GM20431 (cell line): Measurements from ENCODE around the gene RTN4.

ENCODE experiments used
- in situ Hi-C: fragments of 300-500 bp; cut with MseI, MboI; formaldehyde crosslinking; loops from one replicate; pipeline ENCODE4 v1.15.0; 2020; ENCODE audit warnings: low sequenced_read_pairs; ENCODE audit not compliant: unreplicated experiment

Gene RTN4

DNA sequence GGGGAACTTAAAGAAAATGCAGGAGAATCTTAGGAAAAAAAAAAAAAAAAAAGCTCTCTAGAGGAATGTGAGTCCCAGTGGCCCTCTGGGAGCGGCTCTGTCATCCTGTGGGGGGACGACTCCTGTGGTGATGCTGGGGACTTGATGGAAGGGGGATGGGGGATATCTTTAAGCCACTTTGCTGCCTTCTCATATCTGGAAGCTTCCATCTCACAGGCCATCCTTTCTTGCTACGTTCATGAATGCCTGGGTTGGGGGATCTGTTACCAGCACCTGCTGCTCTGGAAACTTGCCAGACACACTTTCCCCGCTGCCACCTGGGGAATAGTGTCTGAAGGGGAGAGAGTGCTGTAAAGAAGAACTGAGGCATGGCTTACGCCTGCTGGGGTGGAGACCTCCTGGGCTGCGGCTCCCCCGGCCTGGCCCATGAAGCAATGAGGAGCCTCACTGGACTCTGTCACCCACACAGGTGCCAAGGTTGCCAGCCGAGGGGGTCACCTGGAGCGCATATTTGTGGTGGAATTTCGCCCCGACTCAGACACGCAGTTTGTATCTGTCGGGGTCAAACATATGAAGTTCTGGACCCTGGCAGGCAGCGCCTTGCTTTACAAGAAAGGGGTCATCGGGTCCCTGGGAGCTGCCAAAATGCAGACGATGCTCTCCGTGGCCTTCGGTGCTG, 92.8 kb downstream of the RTN4 start:
- in situ Hi-C loops: no loop called here

- in situ Hi-C loops: no loop called here
Observed at GRCh38 chr2:54956111-54956627, 94.1 kb downstream of the RTN4 start.

- in situ Hi-C loops: no loop called here
Observed at GRCh38 chr2:54955358-54956110, 94.7 kb downstream of the RTN4 start.

DNA sequence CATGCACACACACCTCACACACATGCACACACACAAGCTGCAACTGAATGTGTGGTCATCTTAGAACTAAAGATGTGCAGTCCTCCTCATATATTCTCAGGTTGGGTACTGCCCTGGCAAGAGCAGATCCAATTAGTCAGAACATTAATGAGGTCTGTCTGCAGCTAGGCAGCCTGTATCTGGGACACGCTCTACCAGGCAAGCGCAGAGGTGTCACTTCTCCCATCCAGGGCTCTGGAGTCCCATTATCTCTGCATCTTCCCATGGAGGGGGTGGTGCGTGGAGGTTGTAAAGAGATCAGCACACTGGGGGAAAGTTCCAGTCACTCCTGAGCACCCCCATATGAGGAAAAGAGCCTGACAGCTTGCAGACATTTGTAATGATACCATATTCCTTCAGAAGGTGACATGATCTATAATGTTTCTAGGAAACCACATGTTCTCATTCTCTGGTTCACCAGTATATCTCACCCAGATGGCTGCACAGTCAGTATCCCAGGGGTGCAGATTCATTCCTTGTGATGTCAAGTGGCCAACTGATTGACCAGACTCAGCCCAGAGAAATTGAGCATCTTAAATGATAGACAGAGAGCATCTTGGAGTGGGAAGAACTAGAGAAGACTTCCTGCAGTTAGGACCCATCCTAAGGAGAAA, 95.4 kb downstream of the RTN4 start:
- in situ Hi-C loops: no loop called here

DNA sequence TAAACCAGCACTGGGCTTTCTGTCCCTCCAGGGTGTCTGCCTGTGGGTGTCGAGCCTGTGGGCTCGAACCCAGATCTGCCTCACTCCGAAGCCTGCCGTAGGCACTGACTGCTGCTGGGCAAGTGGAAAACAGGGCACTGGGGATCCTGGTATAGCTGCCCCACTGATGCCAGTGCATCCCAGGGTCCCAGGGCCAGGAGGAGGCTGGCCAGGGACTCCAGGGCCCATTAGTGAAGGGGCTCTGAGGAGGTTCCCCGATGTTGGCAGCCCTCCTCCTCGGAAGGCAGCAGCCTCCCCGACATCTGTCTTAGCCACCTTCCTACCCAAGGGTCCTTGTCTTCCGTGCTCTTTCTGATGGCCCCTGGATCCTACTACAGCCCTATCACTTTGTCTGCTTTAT, 96.1 kb downstream of the RTN4 start:
- in situ Hi-C loops: no loop called here

GRCh38 chr2:54952978-54953456, 97.2 kb downstream of the RTN4 start:
- in situ Hi-C loops: no loop called here

DNA sequence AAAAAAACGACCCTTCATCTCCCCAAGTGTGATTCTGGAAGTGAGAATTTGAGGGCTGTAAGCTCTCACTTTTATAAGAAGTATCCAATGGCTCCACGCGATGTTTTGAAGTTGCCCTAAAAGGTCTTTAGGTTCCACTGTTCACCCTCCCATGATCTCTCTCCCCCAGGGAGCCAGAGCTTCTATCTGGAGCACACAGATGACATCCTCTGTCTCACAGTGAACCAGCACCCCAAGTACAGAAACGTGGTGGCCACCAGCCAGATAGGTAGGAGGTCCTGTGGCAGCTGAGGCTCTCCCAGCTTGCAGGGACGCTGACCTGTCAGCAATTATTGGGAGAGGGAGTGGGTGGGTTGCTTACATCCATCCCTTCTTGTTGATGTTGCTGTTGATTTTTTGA, 97.8 kb downstream of the RTN4 start:
- in situ Hi-C loops: no loop called here

DNA sequence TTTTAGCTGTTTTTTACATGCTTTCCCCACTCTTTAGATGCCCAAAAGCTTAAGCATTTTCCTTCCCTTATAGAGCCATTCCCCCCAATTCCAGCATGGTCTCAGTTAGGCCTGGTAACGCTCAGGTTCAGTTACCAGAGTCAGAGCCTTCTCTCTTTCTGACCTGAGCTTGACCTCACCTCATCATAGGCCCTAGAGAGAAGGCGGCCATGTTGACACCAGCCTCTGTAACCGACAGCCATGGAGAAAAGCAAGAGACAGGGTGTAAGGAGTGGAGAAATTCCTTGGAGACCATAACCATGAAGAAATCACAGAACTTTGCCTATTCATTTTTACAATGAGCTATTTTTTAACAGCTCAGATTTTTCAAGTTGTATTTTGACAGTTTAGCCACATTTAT, 99.4 kb downstream of the RTN4 start:
- in situ Hi-C loops: no loop called here

GRCh38 chr2:54949431-54949830, 100.8 kb downstream of the RTN4 start:
- in situ Hi-C loops: no loop called here

DNA sequence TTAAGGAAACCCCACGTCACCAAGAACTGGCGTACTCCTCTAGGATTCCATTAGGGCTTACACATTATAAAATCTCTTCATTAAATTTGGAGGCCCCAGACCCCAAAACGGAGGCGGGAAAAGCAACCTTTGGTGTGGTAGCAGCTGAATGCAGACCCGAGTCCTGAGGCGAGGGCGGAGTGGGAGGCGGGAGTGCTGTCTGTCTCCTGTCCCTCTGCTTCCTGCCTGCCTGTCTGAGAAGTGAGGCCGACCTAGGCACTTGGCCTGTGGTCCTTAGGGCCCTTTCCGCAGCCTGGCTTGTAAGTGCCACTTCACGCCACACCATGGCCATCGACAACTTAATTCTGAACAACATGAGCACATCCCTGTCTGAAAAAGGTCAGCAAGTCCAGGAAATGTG, 102.1 kb downstream of the RTN4 start:
- in situ Hi-C loops: no loop called here

- in situ Hi-C loops: no loop called here
Observed at GRCh38 chr2:54947646-54948045, 102.6 kb downstream of the RTN4 start.

- in situ Hi-C loops: no loop called here
Observed at GRCh38 chr2:54947136-54947535, 103.1 kb downstream of the RTN4 start.

GRCh38 chr2:54946220-54946805, 103.9 kb downstream of the RTN4 start:
- in situ Hi-C loops: no loop called here

DNA sequence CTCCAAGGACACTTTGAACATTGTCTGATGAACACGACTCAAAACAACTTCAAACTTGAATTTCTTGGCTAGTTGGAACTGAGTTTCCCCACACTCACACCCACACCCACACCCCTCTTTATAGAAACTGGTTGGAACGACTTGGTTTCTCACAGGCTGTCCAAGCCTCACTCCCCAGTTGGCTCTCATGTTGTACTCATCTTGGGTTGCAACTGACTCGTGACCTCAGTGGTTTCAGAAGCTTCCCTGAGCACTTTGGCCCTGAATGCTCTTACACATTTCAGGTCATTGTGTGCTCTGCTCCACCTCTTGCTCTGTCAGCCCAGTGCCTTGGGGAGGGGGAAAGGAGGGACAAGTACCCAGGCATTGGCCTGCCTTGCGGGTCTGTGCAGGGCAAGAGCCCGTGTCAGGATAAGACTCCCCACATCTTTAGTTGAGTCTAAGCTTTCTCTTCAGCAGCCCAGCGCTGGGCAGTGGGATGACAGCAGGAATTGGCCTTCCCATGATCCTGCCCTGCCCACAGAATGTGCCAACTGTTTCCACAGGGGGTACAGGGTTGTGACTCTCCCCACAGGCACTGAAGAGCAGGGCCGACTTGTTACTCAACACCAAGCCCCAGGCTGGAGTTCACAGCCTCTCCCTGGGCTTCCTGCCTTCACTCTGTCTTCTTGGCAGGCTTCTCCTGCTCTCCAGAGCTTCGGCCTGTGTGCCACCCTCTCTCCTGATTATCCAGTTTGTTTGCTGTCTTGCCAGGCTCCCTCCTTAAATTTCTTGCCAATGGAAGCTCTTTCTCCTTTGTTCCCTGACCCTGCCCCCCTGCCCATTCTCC, 104.6 kb downstream of the RTN4 start:
- in situ Hi-C loops: no loop called here

- in situ Hi-C loops: no loop called here
Observed at GRCh38 chr2:54944724-54945326, 105.4 kb downstream of the RTN4 start.

DNA sequence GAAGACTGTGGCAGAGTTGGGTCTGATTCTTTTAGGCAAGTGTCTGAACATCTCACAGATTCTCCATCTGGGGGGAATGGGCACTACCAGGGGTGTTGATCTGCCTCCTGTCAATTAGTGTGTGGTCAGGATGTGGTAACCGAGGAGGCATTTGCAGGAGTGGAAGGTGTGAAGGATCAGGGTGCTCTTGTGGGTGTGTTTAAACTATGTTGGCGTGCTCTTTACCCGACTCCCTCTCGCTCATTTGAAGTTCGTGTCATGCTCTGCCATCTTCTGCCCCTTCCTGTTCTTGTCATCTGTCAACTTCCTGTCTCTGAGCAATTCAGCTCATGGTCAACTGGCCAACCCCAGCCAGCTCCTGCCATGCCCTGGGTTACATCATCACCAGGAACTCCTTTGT, 107.9 kb downstream of the RTN4 start:
- in situ Hi-C loops: no loop called here

DNA sequence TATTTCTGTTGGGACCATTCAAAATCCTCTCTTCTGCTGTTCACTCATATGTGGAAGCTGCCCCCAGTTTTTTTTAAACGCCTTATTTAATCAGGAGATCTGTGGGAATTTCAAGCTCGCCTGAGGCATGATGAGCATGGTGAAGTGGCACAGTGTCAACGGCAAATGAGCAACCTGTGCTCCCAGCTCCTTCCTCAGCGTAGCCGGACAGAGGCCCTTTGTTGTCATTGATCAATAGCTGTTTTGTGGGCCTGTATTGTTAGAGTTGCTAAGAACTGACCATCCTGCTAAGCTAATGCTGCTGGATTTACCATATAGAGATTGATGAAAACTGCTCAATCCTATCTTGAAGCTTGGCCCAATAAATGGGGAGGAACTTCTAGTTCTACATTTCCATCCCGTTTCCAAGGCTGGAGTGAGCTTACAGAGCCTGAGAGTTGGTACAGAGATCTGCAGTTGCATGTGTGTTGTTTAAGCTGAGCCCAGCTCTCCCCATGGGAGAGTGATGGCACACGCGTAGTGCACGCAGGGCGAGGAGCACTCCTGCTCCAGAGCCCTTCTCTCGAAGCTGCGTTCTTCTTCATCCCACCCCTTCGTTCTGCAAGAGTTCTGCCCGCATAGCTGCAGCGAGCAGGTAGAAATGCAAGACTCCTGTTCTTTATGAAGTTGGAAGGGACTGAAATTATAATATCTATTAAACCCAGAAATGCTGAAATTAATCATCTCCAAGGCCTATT, 108.8 kb downstream of the RTN4 start:
- in situ Hi-C loops: no loop called here

DNA sequence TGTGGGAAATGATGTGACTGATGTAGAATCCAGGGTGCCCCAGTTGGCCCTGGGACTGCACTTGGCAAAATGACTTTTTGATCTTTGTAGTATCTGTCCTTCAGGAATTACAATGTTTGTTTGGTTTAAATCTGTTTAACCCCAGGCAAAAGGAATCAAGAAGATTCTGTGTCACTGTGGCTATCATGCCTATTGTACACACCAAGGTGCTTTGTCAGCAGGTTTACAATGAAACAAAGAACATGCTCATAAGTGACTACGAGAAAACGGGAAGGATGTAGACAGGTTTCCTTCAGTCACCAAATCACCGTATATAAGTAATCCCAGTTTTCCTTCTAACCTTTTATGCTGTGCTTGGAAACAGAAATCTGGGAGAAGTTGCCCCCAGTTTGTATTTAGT, 109.5 kb downstream of the RTN4 start:
- in situ Hi-C loops: no loop called here
